Measurements from ENCODE around the gene ARHGEF5.

Gene ARHGEF5

GRCh38 chr7:144403102-144403501 is 47.9 kb downstream of the ARHGEF5 start:
- TF ChIP-seq CTCF (IDR thresholded peaks at IDR 0.05; ENCODE audit: low read depth, low read length): no peak

GRCh38 chr7:144403649-144404061 is 48.5 kb downstream of the ARHGEF5 start, which contains the start of gene NOBOX:
NOBOX (minus strand) TSS chr7:144403693.
- no peak within 1 kb of the TSS for H3K4me3 ChIP-seq (ENCODE audit: low read depth, low read length)
- TF ChIP-seq CTCF (IDR thresholded peaks at IDR 0.05; ENCODE audit: low read depth, low read length): no peak

More at GRCh38 chr7:144403102-144403501, 47.9 kb downstream of the ARHGEF5 start:
- H3K4me3 ChIP-seq (ENCODE audit: low read depth, low read length): no peak overlapping the region

DNA sequence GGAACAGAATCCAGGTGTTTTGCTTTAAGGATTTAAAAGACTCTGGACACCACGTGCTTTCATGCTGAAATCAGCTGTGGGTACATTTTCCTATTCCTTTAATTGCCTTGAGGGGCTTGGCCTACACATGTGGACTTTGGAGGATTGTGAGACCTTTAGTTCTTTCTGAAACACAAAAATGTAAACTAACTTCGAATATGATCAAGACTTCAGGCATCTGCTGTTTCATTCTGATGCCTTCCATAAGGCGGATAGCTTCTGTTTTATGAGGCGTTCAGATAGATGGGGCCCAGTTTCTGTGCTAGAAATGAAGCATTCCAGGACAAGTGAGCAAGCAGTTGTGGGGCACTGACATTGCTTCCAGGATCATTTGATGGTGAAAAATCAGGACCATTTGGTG is 49.7 kb downstream of the ARHGEF5 start:
- H3K4me3 ChIP-seq (ENCODE audit: low read depth, low read length): no peak overlapping the region
- TF ChIP-seq CTCF (IDR thresholded peaks at IDR 0.05; ENCODE audit: low read depth, low read length): no peak

DNA sequence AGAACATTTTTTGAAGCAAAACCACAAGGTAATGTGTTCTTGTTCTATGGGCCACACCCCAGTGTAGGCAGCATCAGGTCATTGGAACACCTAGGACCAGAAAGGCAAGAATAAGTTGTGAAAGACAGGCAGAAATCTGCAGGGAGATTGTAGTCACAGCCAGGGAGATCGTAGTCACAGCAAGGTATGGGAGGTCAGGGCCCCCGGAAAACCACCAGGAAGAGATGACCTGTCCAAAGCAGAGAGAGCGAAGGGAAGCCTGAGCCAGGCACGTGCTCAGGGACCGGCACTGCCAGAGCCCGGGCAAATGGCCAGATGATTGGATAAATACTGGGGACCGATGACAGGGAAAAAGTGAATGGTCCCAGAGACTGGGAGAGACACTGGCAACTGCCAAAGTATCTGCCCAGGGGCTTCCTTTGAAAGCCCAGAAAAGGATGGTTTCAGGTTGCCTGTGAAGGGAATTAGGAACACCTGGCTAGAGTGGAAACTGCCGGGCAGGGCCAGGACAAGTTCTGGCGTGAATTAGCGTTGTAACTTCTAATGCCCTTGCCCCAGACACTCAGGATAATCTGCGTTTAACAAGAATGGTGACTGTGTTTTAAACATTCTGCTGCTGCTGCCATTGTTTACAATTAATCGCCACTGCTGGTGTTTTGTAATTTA is 52.2 kb downstream of the ARHGEF5 start:
- H3K4me3 ChIP-seq (ENCODE audit: low read depth, low read length): no peak overlapping the region
- TF ChIP-seq CTCF (IDR thresholded peaks at IDR 0.05; ENCODE audit: low read depth, low read length): no peak

- TF ChIP-seq CTCF (IDR thresholded peaks at IDR 0.05; ENCODE audit: low read depth, low read length): no peak
These were observed 52.9 kb downstream of the ARHGEF5 start for GRCh38 chr7:144408121-144408520.

DNA sequence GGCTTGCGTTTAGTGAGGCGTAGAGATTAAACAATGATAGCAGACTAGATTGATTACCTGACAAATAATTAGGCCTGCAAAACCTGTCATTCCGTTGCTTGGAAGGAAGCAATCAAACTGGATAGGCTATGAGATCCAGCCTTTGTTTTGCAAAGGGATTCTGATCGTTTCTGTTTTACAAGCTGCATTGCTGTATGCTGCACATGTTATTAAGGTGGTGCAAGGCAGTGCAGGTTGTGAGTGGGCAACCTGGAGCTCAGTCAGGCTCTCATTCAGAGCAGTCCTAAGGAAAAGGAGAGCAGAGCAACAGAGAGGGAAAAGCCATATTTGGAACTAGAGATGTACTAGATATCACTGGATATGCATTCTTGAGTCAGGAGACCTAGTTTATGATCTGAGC is 55.2 kb downstream of the ARHGEF5 start:
- no peak for TF ChIP-seq CTCF (IDR thresholded peaks at IDR 0.05; ENCODE audit: low read depth, low read length)
- no peak overlapping the region for H3K4me3 ChIP-seq (ENCODE audit: low read depth, low read length)

More at GRCh38 chr7:144408121-144408520, 52.9 kb downstream of the ARHGEF5 start:
- no peak overlapping the region for H3K4me3 ChIP-seq (ENCODE audit: low read depth, low read length)

GRCh38 chr7:144414815-144415214 is 59.6 kb downstream of the ARHGEF5 start:
- TF ChIP-seq CTCF (IDR thresholded peaks at IDR 0.05; ENCODE audit: low read depth, low read length): no peak
- H3K4me3 ChIP-seq (ENCODE audit: low read depth, low read length): no peak overlapping the region
